K562 (cell line): Measurements from ENCODE around the gene SKAP1. TPM values are rescaled to one million over a fixed set of nuclear protein-coding genes. Genes with fewer than 3 reads are reported as not detected.

ENCODE experiments used
- FUS ChIP-seq: fragments of 200-400 bp; formaldehyde crosslinking; optimal IDR thresholded peaks from 2 replicates; pipeline ENCODE3; 2017; ENCODE audit warnings: low read depth, low read length
- GABPA ChIP-seq: fragments of 200-800 bp; sonication (Bioruptor generic); conservative IDR thresholded peaks from 2 replicates; pipeline ENCODE4 v1.6.1; 2016; ENCODE audit warnings: low read depth, missing genetic modification characterization, missing compliant biosample characterization
- HMG20B ChIP-seq: fragments of 250-450 bp; sonication (Bioruptor Pico); IDR thresholded peaks from 2 replicates; pipeline ENCODE4 v1.5.0; 2021; ENCODE audit warnings: mild to moderate bottlenecking
- KAT8 ChIP-seq: fragments of 450-650 bp; IDR thresholded peaks from 2 replicates; pipeline ENCODE4 v1.6.1; 2016; ENCODE audit warnings: low read depth, mild to moderate bottlenecking
- POLR2H ChIP-seq: IDR thresholded peaks from 2 replicates; pipeline ENCODE4 v1.6.1; 2016; ENCODE audit warnings: missing genetic modification characterization, low read depth, mild to moderate bottlenecking, control low read depth, missing compliant biosample characterization, moderate library complexity
- RBFOX2 ChIP-seq: fragments of 200-400 bp; formaldehyde crosslinking; IDR thresholded peaks from 2 replicates; pipeline ENCODE4 v1.6.1; 2017; ENCODE audit warnings: low read depth, mild to moderate bottlenecking, low read length, moderate library complexity
- RNF2 ChIP-seq: sonication (generic); IDR thresholded peaks from 2 replicates; pipeline ENCODE4 v1.6.1; 2016
- TAF7 ChIP-seq: fragments of 450-650 bp; IDR thresholded peaks from 2 replicates; pipeline ENCODE4 v1.6.1; 2016; ENCODE audit warnings: missing genetic modification characterization, missing compliant biosample characterization
- TGIF2 ChIP-seq: sonication (generic); formaldehyde crosslinking; IDR thresholded peaks from 2 replicates; pipeline ENCODE4 v1.8.1; 2022; ENCODE audit warnings: mild to moderate bottlenecking, missing genetic modification reagents, moderate library complexity
- TRIM28 ChIP-seq: fragments of 450-650 bp; IDR thresholded peaks from 2 replicates; pipeline ENCODE4 v1.6.1; 2017
- USF1 ChIP-seq: sonication (generic); formaldehyde crosslinking; IDR thresholded peaks from 2 replicates; pipeline ENCODE4 v1.9.0; 2022; ENCODE audit warnings: mild to moderate bottlenecking, missing genetic modification reagents
- ZEB2 ChIP-seq: fragments of 450-650 bp; IDR thresholded peaks from 2 replicates; pipeline ENCODE4 v1.6.1; 2016
- ZNF134 ChIP-seq: fragments of 250-450 bp; sonication (Bioruptor Pico); conservative IDR thresholded peaks from 2 replicates; pipeline ENCODE4 v1.4.0; 2020
- ZNF174 ChIP-seq: fragments of 250-450 bp; sonication (Bioruptor Pico); IDR thresholded peaks from 2 replicates; pipeline ENCODE4 v1.4.0; 2020; ENCODE audit warnings: mild to moderate bottlenecking
- ZNF407 ChIP-seq: fragments of 450-650 bp; IDR thresholded peaks from 2 replicates; pipeline ENCODE4 v1.6.1; 2016; ENCODE audit warnings: low read depth
- ZNF740 ChIP-seq, 3 experiments: fragments of 200-800 bp in 1 of 3; sonication (Bioruptor generic) in 1 of 3; sonication (generic) in 1 of 3; formaldehyde crosslinking in 1 of 3; IDR thresholded peaks; 2 replicates each; pipeline versions ENCODE4 v1.6.1 to v1.8.0; 2016 to 2022; ENCODE audit warnings: mild to moderate bottlenecking in 2 of 3, missing compliant biosample characterization in 2 of 3, missing genetic modification characterization in 2 of 3, missing genetic modification reagents in 1 of 3
- polyA plus RNA-seq, 8 experiments: library from polyadenylated mRNA; depleted of rRNA in 4 of 8; stranded (reverse) in 5 of 8; unstranded in 3 of 8; fragments of >200 nt; fragmentation: Nextera tagmentation in 2 of 8; fragmentation: Illumina TruSeq in 1 of 8; extraction: Ambion mirVana in 2 of 8; extraction: Trizol in 1 of 8; gene quantifications; 2 replicates each; pipeline versions ENCODE4 v1.2.1 to v1.2.3, GENCODE V29; 2011 to 2014; ENCODE audit warnings: inconsistent platforms in 1 of 8, missing spikeins in 1 of 8
- total RNA-seq, 7 experiments: library from RNA; depleted of rRNA in 6 of 7; stranded (reverse); fragments of >200 nt in 6 of 7; fragmentation: Illumina TruSeq in 2 of 7; extraction: Trizol in 2 of 7; gene quantifications; 2 replicates each; pipeline versions ENCODE4 v1.2.1 to v1.2.3, GENCODE V29; 2011 to 2021; ENCODE audit warnings: low replicate concordance in 1 of 7
- TF ChIP-seq, protein P1 (sequence below): fragments of 450-650 bp; IDR thresholded peaks from one replicate; pipeline ENCODE4 v1.6.1; 2018; ENCODE audit warnings: mild to moderate bottlenecking, moderate library complexity; ENCODE audit not compliant: partially characterized antibody

SKAP1 gene
- total and polyA plus RNA-seq, 9 of the 15 experiments (the other 6 are each of a cell fraction or from before 2014, with no cell fraction given): 0.06 to 0.80 (median 0.10) TPM; not detected in 4

- peak; percentile 61; the same call in 1 of the 2 replicates for TF ChIP-seq ZEB2
- no peak for TF ChIP-seq HMG20B (CRISPR knock-in tag)
- no peak for TF ChIP-seq POLR2H (tag)
- peak; percentile 94 for TF ChIP-seq GABPA (tag)
- no peak for TF ChIP-seq TGIF2
- TF ChIP-seq KAT8: no peak
- no peak for TF ChIP-seq ZNF174 (CRISPR knock-in tag)
- TF ChIP-seq ZNF740 (CRISPR knock-in tag; IDR thresholded peaks at IDR 0.05): 0 out of 2 replicates have a peak, but pooled peaks have one; percentile 14
- no peak for TF ChIP-seq ZNF740 (tag; IDR thresholded peaks at IDR 0.05)
- peak; percentile 53; the same call in 1 of the 2 replicates for TF ChIP-seq TAF7 (tag)
- TF ChIP-seq, protein P1, sequence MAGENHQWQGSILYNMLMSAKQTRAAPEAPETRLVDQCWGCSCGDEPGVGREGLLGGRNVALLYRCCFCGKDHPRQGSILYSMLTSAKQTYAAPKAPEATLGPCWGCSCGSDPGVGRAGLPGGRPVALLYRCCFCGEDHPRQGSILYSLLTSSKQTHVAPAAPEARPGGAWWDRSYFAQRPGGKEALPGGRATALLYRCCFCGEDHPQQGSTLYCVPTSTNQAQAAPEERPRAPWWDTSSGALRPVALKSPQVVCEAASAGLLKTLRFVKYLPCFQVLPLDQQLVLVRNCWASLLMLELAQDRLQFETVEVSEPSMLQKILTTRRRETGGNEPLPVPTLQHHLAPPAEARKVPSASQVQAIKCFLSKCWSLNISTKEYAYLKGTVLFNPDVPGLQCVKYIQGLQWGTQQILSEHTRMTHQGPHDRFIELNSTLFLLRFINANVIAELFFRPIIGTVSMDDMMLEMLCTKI: no peak
- no peak for TF ChIP-seq RNF2
- no peak for TF ChIP-seq FUS
- peak; percentile 94 for TF ChIP-seq RBFOX2
- TF ChIP-seq USF1 (CRISPR knock-in tag): no peak
- TF ChIP-seq ZNF134 (CRISPR knock-in tag): no peak
- TF ChIP-seq TRIM28: no peak
- TF ChIP-seq ZNF407: 0 out of 2 replicates have a peak, but pooled peaks have one; percentile 34
These were observed 322.6 kb downstream of the SKAP1 start, which contains the start of gene SNX11 (continued) for GRCh38 chr17:48107137-48108055.
